GM18870 (cell line): ENCODE measurements around the gene SERPINB7.
"Not testable (repeated sequence)": the region's sequence is repeated elsewhere in the genome, so short reads cannot be mapped to it uniquely, and the experiment has no call there.

Source experiments
- ATAC-seq: cut with Tn5 transposase; IDR thresholded peaks from one replicate; pipeline ENCODE4 v1.9.1; 2021; ENCODE audit warnings: moderate library complexity; ENCODE audit not compliant: unreplicated experiment

The SERPINB7 gene, protein sequence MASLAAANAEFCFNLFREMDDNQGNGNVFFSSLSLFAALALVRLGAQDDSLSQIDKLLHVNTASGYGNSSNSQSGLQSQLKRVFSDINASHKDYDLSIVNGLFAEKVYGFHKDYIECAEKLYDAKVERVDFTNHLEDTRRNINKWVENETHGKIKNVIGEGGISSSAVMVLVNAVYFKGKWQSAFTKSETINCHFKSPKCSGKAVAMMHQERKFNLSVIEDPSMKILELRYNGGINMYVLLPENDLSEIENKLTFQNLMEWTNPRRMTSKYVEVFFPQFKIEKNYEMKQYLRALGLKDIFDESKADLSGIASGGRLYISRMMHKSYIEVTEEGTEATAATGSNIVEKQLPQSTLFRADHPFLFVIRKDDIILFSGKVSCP

DNA sequence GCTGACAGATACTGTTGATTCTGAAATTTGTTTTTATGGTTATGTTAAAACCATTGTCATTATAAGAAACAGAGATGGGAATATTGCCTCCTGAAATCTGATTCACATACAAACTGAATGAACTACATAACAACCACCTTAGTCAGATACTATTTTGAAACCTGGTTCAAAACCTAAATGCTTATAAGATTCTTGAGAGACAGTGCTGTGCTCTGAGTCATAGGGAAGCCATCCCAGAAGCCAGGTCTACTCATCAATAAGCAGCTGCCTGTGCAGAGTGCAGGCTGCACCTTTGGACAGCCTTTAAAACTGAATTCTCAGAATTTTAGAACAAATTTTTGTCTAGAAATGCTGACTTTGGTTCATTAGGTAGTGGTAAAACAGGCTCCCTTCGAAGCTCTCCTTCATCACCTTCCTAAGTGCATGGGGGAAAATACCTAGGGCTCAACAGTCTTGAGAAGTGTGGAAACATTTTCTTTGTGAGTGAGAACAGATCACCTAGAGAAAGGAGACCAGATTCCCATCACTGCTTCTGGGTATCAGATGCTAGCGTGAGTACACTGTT lies at the start of gene SERPINB7:
Gene SERPINB7 (plus strand): TSS at position 253 of the 565 bp plus-strand sequence. CDS start 6,955 bp downstream, outside the sequence.
- no peak for ATAC-seq

DNA sequence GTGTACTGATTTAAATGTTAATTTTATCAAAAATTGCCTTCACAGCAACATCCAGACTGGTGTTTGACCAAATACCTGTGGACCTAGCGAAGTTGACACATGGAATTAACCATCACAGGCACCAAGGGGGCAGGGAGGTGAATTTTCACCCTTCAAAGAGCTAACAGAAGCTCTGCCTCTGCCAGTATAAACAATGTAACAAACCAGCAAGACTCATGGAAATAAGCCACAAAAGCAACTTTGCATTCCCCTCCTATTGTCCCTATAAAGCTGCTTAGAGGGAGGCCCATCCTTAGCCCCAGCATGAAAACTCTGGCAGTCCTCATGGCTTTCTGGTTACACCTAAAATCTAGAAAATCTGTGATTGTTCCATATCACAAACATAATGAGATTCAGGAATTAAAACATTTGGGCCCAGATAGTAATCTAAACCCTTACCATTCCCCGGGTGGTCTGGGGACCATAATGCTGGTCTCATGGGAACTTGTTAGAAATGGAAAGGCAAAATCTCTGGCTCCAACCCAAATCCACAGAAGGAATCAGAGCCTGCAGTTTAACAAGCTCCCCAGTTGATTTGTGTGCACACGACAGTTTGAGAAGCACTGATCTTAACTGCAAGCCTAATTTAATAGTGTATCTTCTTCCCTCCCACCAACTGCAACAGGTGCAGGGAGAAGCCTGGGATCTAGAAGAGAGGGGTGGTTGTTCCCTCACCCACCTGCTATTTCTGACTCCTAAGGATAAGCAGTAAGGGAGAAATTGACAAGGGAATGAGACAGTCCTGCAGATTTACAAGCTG lies 49.3 kb upstream of the SERPINB7 start:
- no peak for ATAC-seq

DNA sequence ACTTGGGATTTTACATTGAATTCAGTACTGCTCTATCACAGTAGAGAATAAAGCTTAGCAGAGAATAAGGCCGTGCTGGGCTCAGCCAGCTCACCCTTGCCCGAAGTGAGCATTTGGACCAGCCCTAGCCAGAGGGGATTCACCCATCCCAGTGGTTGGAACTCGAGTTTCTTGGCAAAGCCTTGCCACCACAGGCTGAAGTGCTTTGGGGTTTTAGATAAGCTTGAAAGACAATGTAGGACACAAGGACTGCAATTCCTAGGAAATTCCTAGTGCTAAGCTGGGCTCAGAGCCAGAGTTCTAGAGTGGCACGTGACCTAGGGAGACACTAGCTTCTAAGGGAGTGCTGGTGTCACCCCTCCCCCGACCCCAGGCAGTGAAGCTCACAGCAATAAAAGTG lies 44.4 kb upstream of the SERPINB7 start:
- no peak for ATAC-seq

DNA sequence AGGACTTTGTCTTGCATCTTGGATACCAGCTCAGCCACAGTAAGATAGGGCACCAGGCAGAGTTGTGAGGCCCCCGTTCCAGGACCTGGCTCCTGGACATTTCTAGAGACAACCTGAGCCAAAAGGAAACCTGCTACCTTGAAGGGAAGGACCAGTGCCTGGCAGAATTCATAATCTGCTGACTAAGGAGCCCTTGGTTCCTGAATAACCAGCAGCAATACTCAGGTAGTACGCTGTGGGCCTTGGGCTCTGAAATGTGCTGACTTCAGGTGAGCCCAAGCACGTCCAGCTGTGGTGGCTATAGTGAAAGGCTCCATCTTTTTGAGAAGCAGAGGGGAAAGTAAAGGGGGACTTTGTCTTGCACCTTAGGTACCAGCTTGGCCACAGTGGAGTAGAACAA lies 44.0 kb upstream of the SERPINB7 start:
- no peak for ATAC-seq

DNA sequence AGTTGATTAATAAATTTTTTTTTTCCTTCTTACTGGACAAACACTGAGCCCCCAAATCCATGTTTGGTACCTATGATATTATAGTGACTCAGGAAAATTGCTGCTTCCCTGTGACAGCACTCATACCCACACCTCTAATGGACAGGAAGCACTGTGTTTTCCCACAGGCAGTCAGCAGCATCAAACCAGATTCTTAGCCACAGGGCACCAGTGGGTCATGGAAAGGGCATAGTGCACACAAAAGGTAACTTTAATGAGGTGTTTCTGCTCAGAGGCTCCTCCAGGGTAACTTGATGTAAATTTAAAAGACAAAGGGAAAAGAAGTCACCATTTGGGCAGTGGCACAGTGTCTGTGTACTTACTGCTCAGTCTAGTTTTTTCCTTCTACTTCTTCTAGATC lies 38.3 kb upstream of the SERPINB7 start:
- ATAC-seq = no peak

DNA sequence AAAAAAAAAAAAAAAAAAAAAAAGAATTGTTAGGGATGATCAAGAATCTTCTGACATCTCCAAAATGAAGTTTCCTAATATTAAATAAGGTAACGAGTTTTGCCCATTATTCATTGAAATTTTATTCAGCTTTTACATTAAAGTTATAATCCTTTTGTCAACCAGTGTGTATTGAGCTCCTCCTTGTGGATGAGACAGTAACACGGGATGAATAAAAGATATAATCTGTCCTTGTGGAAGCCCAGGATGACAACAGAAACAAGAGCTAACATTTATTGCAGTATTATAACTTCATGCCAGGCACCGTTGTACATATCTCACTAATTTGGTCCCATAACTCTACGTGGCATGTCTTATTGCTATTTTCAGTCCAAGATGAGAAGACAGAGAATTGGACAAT lies 33.4 kb upstream of the SERPINB7 start:
- no peak for ATAC-seq

DNA sequence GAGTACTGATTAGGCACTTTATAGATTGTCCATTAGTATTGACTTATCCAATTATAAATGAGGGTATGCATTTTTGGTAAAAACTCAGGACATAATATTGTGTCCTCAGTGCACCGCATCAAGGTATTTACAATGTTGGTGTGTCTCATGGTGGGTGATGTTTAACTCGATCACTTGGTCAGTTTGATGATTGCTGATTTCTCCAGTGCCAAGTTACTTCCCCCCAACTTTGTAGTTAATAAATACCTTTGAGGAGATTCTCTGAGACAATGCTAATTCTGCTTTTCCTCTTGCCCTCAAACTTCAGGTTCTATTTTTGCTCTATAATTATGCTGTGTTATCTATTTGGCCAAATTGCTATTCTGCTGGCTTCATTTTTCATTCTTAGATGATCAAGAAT lies 28.2 kb upstream of the SERPINB7 start:
- no peak for ATAC-seq

DNA sequence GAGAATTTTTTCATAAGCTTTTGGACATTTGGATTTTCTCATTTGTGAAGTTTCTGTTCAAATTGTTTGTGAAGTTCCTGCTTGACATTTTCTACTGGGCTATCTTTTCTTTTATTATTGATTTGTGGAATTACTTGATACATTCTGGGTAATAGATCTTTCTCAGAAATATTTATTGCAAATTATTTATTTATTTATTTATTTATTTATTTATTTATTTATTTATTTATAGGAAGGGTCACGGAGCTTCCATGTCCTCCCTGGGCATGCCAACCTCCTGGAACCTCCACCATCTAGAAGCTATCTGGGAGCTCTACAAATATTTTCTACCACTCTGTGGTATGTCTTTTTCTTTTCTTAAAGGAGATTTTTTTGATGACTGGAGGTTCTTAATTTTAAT lies 25.7 kb upstream of the SERPINB7 start:
- ATAC-seq = no peak

DNA sequence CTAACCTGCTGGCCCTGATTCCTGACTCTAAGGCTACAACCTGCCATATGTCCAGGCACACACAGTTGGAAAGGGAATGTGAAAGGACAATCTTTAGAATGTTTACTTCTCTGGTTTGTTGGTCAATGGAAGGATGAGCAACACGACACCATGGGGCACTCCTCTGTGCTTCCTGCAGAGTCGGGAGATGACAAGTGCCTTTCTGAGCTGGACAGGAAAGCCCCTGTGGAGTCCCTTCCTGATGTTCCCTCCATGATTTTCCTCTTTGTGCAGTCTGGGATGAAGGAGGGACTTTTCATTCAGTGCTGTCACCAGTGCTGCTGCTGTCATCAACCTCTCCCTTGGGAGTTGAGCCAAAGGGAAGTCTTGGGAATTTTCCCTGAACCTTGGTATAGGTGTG lies 22.6 kb upstream of the SERPINB7 start:
- ATAC-seq = no peak

DNA sequence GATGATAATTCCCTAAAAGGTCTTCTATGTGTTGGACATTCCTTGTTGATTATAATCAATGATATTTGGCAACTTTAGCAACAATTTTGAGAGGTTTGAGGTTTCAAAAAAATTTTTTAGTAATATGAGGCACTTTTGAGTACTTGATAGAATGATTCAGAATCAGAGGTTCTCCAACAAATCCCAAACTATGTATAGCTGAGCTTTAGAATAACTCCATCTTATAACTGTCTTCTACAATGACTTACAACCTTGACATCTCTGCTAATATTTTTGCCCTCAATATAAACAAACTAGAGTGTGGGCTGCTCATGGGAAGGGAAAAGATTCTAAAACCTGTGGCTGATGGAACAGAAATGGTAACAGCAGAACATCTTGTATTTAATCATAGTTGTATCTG lies 21.5 kb upstream of the SERPINB7 start:
- ATAC-seq = no peak

DNA sequence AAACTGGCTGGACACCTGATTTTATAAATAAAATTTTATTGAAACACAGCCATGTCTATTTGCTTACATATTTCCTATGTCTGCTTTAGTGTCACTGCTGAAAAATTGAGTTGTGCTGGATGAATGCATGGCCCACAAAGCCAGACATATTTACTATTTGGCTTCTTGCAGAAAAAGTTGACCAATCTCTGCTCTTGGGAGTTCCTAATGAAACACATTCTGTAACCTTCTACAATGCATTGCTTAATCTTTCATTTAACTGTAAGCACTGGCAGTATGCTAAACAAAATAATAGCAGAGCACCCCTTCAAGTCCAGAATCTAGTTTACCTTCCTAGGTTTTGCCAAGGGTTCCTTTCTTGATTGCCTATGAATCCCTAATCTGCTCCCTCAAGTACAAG lies 17.7 kb upstream of the SERPINB7 start:
- no peak for ATAC-seq

DNA sequence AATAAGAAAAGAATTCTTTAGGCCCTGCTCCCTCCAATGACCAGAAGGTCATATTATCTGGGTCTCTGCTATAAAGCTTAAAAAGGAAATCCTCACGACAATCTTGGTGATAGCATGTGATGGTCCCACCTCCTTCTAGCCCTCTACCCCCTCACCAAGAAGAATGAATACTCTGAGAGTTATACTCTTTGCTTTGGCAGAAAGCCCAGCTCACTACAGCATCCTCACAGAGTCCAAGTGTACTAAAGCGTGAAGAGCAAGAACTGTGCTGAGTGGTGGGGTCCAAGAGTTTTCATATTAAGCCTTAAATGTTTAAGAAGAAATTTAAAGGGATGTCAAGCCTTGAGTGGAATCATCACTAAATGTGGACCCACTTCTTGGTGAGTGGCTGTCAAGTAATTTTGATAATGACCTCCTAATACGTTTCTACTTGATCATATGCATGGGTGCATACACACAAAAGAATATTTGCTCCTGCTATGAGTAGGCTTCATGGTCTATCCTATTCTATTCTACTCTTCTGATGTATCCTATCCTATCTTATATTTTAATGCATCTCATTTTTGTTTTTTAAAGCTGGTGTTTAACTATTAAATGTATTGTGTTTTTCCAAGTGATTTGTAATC lies 16.5 kb upstream of the SERPINB7 start:
- ATAC-seq = no peak

DNA sequence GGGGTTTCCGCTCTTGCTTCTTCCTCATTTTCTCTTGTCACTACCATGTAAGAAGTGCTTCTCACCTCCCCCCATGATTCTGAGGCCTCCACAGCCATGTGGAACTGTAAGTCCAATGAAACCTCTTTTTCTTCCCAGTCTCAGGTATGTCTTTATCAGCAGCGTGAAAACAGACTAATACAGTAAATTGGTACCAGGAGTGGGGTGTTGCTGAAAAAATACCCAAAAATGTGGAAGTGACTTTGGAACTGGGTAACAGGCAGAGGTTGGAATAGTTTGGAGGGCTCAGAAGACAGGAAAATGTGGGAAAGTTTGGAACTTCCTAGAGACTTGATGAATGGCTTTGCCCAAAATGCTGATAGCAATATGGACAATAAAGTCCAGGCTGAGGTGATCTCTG lies 15.4 kb upstream of the SERPINB7 start:
- not testable (repeated sequence) for ATAC-seq

DNA sequence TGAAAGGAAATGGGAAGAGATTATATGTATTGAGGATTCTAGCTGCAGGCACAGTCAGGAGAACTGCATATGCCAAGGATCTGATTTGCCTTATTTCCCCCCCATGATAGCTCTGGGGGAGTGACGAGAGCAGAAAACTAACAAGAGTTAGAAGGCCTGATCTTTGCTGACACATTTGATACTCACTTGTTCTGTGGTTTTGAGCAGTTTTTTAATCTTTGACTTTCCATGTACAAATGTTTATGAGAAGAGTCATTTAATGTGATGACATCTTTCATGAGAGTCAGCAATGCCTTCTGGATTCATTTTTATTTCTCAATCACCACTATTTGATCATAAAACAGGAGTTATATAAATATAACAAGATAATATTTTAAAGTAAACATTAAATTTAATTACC lies 12.7 kb upstream of the SERPINB7 start:
- ATAC-seq = no peak

DNA sequence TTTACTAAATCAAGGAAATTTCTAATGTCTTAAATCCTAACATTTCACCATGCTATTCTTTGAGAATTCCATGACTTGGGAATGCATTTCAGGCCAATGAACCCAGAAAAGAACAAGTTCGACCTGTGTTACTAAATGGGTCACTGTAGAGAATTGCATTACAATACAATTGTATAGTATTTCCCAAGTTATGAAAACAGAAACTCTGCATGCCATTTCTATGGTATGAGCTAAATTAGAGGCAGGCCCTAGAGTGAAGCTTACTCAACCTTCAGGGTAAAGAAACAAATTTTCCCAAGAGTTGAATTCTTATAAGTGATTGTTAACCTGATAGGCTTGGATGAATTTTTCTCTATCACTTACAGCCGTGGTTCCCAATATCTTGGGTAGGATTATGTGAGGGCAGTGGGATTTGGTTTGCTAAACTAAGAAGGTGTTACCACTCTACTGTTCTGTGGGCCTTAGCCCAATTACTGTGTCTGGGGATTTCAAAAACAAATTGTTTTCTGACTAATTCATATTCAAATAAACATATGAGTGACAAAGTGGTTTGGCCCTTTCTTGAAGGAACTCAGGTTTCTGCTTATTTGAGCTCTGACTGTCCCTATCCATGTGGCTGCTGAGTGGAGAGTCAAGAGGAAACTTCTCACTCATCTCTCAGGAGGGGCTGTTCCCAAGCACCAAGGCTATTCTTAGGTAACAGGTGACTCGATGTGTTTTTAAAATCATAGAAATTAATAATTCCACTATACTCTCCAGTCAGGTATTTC lies 11.2 kb upstream of the SERPINB7 start:
- no peak for ATAC-seq

DNA sequence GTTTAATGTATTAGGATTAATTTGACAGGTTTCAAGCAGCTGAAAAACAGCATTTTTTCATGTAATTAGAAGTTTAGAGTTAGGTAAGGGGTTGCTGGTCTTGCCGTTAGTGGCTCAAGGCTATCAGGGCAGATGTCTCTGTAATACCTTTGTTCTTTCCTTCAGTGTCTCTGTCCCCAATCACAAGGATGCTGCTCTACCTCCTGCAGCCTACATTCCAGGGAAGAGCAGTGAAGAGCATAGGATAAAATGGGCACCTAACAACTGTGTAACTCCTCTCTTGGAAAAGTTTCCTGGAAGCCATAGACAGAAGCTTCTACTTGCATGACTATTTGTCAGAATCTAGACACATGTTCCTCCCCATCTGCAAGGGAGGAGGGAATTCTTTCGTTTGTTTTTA lies 9.4 kb upstream of the SERPINB7 start:
- no peak for ATAC-seq

DNA sequence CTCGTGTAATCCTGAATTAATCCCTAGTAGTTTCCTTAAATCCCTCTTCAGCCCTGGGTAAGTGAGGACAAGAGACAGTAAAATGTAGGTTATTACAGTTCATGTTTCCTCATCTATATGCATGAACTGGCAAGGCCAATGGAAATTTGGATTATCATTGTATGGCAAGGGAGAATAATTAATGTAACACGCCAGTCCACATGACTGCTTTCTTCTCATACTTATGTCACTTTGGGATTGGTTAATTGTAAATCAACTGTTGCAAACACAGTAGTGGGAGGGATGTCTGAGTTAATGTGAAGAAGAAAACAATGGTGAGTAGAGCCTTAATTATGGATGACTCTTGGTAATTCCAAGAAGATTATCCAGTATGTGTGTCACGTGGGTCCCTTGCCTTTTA lies 1.7 kb upstream of the SERPINB7 start:
- no peak for ATAC-seq

DNA sequence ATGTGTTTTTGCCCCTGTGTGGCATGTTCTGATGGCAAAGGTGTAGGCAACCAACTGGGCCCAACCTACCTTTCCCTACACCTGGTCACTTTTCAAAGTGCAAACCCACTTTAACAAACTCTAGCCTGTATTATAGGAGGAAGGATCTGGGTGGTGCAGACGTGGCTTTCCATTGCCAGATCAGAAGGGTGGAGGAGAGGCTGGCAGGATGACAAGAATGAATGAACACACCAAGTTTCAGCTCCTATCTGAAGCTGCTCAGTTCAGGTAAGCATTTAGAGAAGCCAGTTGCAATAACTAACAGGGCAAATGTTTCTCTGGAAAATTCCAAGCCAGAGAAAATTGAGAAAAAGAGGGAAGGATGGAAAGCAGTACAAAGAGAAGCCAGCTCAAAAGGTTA lies 707 bp upstream of the SERPINB7 start:
- ATAC-seq = no peak

DNA sequence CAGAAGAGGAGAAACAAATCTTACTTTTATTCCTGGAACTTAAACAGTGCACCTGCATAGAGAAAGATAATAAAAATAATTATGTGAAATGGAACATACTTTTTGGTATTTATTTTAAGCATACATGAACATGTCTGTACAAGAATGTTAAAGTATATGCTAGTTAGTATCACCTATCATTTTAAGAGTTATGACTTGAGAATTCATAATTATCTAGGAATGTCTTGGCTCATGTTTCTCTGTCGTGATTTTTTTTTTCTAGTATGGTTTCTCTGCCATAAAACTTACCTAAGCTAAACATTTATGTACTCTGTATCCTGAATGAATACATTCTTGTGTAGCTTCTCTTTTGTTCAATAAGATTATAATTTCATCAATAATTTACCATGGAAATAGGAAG lies 4.2 kb downstream of the SERPINB7 start:
- ATAC-seq = no peak

DNA sequence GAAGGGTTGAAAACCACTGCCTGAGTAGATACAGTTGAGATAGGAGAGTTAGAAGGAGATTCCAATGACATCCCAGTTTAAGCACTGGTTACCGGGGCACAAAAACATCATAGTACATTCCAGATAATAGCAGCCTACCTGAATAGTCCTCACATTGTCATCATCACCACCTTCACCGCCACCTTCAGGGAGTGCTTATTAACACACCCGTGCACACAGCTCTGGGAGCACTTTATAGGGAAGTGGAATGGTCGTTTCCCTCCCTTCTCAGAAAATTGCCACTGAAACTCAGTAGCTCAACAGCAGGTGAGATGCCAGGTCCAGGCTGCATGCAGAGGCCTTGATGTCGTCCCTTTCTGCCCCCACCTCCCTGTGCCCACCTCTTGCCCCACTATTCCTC lies 8.2 kb downstream of the SERPINB7 start:
- no peak for ATAC-seq
